Measurements from ENCODE around the gene BHLHA15.

BHLHA15 gene

DNA sequence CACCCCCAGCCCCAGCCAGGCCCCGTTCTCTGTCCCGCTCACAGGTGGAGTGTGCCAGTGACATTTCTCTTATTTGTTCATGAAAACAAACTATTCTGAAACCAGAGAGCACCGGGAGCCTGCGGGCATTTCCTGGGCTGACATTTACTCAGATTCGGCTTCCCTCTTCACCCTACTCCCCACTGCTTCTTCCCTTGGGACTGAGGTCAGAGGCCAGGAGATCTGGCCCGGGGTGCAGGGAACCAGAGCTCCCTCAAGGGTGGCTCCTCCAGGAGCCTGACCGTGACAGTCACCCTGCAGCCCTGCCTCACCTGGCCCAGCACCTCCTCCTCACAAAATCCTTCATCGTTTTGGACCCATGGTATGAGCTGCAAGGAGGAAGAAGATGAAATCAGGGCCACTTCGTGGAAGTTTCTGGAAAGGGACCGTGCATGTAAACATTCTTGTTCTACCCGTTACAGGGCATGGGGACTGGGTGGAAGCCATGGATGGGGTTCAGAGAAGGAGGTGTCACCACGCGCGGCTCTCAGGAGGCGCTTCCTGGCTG, 12.2 kb downstream of the BHLHA15 start:
- no peak overlapping the region for H3K4me3 ChIP-seq (ENCODE audit: low read depth, low read length)
- DNase-seq (ENCODE audit: low read depth) = no peak
- TF ChIP-seq, protein P1, sequence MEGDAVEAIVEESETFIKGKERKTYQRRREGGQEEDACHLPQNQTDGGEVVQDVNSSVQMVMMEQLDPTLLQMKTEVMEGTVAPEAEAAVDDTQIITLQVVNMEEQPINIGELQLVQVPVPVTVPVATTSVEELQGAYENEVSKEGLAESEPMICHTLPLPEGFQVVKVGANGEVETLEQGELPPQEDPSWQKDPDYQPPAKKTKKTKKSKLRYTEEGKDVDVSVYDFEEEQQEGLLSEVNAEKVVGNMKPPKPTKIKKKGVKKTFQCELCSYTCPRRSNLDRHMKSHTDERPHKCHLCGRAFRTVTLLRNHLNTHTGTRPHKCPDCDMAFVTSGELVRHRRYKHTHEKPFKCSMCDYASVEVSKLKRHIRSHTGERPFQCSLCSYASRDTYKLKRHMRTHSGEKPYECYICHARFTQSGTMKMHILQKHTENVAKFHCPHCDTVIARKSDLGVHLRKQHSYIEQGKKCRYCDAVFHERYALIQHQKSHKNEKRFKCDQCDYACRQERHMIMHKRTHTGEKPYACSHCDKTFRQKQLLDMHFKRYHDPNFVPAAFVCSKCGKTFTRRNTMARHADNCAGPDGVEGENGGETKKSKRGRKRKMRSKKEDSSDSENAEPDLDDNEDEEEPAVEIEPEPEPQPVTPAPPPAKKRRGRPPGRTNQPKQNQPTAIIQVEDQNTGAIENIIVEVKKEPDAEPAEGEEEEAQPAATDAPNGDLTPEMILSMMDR (conservative IDR thresholded peaks at IDR 0.05; ENCODE audit: low read depth, low read length) = no peak

DNA sequence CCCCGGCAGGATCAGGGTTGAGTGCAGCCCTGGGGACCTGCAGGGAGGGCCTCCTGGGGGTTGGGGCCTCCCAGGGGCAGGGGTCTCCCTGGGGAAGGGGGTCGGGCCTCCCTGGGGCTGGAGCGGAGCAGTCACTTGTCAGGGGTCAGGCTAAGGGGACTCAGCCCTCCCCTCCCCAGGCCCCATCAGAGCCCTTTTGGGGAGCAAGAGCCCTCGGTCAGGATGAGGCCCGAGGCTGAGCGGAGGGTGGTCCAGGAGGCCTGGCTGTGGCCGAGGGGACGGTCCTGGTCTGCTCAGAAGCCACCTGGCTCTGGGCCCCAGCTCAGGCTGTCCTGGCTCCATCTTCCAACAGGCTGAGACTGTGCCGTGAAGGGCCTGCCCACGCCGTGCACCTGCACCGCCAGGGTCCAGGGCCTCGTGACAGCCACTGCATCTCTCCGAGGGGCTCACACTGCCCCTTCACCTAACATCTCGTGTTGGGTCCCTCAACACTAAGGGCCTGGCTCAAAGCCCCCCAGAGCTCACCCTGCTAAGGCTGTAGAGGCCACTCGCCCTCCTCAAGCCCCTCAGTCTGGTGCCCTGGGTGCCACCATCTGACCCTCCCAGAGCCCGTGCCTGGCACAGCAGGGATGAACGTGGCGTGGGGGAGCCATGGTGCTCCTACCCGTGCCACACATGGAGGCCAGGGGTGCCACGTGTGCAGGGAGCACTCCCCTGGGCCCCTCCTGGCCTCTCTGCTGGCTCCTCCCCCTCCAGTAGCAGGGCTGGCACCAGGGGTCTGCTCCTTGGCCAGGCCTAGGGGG, 12.9 kb downstream of the BHLHA15 start:
- TF ChIP-seq, protein P1 (conservative IDR thresholded peaks at IDR 0.05; ENCODE audit: low read depth, low read length) = no peak
- no peak overlapping the region for H3K4me3 ChIP-seq (ENCODE audit: low read depth, low read length)

DNA sequence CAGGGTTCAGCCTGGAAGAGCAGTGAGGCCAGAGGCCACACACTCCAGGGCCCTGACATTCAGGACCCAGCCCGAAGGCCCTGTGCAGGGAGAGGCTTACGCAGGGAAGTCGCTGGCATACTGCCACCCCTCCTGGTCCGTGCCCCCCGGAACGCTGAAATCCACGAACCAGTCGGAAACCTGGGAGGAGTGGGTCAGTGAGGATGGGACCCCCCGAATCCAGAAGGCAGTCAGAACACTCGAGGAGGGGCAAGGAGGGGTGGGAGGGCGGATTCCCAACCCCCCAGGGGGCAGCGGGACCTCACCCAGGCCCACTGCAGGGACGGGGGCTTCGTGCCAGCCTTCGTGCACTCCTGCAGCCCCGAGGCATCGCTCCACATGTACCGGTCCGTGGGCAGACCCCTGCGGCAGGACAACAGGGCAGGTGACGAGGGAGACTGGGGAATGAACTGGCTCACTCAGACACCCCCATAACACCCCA, 13.5 kb downstream of the BHLHA15 start:
- no peak for DNase-seq (ENCODE audit: low read depth)
- H3K4me3 ChIP-seq (ENCODE audit: low read depth, low read length) = no peak overlapping the region
- TF ChIP-seq, protein P1 (conservative IDR thresholded peaks at IDR 0.05; ENCODE audit: low read depth, low read length) = no peak

More for the DNA sequence above, 12.9 kb downstream of the BHLHA15 start:
- DNase-seq (ENCODE audit: low read depth) = no peak

DNA sequence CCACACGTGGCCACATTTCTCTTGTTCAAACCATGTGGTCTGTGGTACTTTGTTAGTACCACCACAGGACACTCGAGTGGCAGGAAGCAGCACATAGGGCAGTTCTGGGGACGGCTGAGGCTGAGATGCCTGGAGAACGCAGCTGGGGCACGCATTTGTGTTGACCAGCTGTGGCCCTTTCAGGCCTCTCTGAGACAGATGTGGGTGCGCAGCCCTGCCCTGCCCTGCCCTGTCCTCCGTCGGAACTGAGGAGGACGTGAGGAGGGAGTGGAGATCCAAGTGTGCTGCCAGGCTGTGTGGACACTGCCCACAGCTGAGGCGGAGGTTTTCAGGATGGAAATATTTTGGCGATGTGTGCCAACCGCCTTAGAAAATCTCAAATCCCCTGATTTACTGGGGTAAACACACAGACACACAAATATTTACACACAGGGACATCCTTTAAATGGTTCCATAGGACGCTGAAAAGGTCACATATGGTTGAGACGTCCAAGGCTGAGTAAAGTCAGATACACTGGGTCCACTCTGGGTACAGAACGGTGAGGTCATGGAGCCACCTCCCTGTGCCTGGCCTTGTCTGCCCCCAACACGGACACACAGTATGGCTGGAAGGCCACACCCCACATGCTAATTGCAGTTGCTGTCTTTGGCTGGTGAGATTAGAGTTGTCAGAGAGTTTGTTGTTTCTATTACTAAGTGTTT, 14.8 kb downstream of the BHLHA15 start:
- H3K4me3 ChIP-seq (ENCODE audit: low read depth, low read length) = no peak overlapping the region
- TF ChIP-seq, protein P1 (conservative IDR thresholded peaks at IDR 0.05; ENCODE audit: low read depth, low read length) = no peak
- DNase-seq (ENCODE audit: low read depth) = no peak

DNA sequence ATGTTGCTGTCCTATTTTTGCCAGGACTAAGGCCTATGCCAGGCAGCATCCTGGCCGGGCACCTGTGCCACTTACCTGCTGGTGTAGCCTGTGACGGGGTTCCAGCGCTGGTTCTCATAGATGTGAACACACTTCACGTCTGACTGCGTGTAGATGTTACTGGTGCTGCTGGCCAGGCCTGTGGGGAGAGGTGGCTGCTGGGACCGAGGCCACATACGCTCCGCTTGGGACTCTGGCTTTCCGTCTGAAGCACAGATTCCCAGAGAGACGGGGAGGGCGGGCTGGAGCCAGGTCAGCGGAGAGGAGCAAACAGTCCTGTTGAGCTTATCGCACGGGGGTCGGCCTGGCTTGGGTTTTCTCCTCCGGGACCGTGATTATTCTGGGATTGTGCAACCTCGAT, 16.7 kb downstream of the BHLHA15 start:
- TF ChIP-seq, protein P1 (conservative IDR thresholded peaks at IDR 0.05; ENCODE audit: low read depth, low read length) = no peak
- no peak overlapping the region for H3K4me3 ChIP-seq (ENCODE audit: low read depth, low read length)
- DNase-seq (ENCODE audit: low read depth) = no peak

DNA sequence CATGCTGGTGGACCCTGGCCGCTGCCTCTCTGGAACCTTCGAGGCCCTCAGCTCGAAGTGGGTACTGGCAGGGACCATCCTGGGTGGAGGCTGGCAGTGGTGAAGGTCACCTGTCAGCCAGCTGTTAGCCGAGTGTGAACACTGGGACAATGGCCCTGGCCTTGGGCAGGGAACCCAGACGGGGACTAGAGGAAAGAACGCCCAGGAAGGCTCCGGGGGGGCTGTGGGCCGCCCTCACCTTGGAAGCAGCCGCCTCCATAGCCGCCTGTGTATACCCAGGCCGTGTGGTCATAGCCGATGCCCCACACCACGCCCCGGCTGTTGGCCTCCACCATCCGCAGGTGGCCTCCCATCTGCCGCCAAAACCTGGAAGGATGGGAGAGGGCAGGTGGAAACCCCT, 17.6 kb downstream of the BHLHA15 start:
- TF ChIP-seq, protein P1 (conservative IDR thresholded peaks at IDR 0.05; ENCODE audit: low read depth, low read length) = no peak
- DNase-seq (ENCODE audit: low read depth) = no peak
- no peak overlapping the region for H3K4me3 ChIP-seq (ENCODE audit: low read depth, low read length)

All from choroid plexus epithelial cell (primary cell).